ENCODE data around the gene MIA3.
A peak's percentile ranks its signal among the peaks of the same experiment; 100 is the strongest.
"Not testable (repeated sequence)": the region's sequence is repeated elsewhere in the genome, so short reads cannot be mapped to it uniquely, and the experiment has no call there.

Gene MIA3, protein sequence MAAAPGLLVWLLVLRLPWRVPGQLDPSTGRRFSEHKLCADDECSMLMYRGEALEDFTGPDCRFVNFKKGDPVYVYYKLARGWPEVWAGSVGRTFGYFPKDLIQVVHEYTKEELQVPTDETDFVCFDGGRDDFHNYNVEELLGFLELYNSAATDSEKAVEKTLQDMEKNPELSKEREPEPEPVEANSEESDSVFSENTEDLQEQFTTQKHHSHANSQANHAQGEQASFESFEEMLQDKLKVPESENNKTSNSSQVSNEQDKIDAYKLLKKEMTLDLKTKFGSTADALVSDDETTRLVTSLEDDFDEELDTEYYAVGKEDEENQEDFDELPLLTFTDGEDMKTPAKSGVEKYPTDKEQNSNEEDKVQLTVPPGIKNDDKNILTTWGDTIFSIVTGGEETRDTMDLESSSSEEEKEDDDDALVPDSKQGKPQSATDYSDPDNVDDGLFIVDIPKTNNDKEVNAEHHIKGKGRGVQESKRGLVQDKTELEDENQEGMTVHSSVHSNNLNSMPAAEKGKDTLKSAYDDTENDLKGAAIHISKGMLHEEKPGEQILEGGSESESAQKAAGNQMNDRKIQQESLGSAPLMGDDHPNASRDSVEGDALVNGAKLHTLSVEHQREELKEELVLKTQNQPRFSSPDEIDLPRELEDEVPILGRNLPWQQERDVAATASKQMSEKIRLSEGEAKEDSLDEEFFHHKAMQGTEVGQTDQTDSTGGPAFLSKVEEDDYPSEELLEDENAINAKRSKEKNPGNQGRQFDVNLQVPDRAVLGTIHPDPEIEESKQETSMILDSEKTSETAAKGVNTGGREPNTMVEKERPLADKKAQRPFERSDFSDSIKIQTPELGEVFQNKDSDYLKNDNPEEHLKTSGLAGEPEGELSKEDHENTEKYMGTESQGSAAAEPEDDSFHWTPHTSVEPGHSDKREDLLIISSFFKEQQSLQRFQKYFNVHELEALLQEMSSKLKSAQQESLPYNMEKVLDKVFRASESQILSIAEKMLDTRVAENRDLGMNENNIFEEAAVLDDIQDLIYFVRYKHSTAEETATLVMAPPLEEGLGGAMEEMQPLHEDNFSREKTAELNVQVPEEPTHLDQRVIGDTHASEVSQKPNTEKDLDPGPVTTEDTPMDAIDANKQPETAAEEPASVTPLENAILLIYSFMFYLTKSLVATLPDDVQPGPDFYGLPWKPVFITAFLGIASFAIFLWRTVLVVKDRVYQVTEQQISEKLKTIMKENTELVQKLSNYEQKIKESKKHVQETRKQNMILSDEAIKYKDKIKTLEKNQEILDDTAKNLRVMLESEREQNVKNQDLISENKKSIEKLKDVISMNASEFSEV (N-terminal part only)

DNA sequence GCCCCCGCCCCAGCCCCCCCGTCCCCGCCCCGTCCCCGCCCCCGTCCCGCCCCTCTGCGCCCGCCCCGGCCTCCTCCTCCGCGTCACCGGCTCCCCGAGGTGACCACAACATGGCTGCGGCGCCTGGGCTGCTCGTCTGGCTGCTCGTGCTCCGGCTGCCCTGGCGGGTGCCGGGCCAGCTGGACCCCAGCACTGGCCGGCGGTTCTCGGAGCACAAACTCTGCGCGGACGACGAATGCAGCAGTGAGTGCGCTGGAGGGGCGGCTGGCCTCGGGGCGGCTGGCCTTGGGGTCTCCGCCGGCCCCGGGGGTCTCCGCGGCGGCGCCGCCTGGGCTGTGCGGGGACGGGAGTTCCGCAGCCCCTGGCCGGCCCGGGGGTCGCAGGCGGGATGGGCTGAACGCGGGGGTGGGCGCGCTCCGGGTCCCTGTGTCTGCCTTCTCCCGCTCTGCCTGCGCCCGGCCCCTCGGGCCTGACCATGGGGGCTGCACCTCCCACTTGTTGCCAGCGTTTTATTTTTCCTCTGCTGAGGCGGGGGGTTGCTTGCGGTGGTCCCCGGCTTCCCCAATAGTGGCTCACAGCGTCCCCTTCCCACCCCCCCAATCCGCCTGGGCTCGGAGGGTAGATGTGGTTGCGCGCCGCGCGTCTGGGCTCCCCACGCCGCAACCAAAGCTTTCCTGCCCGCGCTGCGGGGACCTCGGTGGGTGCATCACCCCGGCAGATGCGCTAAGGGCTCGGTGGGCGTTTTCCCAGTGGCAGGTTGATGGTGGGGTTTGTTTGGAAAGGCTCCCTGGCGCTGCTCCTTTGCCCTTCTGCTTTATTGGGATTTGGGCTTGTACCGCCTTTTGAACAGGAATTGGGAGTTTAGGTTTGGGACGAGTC, at the start of gene MIA3:
Gene MIA3, plus strand, starts transcription at position 97 of the 879 bp plus-strand sequence. Its CDS starts 14 bp downstream, at position 111.
- DNase-seq (ENCODE audit: low read depth, low spot score): peak; percentile 8
- no peak within 1 kb of the TSS for H3K27ac ChIP-seq

DNA sequence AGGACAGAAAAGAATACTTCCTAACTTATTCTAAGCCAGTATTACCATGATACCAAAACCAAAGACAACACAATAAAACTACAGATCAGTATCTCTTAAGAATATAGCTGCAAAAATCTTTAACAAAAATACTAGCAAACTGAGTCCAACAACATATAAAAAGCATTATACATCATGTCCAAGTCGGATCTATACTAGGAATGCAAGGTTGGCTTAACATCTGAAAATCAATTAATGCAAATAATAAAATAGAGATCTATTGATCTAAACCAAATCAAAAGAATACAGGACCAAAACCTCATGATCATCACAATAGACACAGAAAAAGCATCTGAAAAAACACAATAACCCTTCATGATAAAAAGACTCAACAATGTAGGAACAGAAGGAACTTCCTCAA, 47.1 kb upstream of the MIA3 start:
- H3K27ac ChIP-seq: no peak overlapping the region
- DNase-seq (ENCODE audit: low read depth, low spot score): no peak

DNA sequence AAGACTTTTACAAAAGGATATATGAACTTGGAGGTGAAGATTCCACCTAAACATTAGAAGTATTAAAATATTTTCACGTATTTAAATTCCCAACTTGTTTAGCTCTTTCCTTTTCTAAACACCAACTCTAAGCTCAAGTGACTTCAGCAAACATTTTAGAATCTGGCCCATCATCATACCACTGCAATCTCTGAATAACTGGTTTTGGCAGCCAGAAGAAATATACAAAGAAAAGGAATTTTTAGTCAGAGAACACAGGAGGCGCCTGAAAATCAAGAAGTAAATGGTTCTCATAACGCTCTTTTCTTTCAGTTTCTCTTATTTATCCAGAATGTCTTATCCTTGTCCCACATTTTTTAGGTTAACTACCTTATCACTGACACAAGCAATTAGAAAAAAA, 38.6 kb upstream of the MIA3 start:
- no peak for DNase-seq (ENCODE audit: low read depth, low spot score)
- H3K27ac ChIP-seq: no peak overlapping the region

DNA sequence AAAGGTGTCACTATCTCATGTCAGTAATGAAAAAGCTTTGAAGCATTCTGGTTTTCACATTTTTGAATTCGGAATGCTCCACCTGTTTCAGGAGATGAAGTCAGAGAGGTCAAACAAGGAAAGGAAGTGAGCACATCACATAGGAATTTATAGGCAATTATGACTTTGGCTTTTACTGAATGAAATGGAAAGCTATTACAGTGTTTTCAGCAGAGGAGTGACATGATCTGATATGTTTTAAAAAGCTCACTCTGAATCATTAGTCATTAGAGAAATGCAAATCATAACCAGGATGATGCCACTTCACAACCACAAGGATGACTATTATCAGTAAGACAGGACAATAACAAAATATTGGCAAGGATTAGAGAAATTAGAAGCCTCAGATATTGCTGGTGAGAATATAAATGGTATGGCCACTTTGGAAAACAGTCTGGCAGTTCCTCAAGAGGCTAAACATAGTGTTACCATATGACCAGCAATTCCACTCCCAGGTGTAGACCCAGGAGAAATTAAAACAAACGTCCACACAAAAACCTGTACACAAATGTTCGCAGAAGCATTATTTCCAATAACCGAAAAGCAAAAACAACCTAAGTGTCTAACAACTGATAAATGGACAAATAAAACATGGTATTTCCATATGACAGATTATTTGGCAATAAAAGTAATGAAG, 35.7 kb upstream of the MIA3 start:
- peak; percentile 56 for DNase-seq (ENCODE audit: low read depth, low spot score)
- H3K27ac ChIP-seq: peak overlapping the region; percentile 79

DNA sequence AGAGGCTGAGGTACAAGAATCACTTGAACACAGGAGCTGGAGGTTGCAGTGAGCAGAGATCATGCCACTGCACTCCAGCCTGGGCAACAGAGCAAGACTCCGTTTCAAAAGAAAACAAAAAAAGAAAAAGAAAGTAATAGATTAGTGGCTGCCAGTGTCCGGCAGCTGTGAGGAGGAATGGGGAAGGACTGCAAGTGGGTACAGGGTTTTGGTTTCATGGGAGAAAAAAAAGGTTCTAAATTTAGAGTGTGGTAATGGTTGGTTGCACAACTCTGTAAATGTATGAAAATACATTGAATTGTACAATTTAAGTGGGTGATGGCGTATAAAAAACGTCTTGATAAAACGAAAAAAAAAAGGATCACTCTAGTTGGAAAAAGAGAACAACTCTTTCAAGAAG, 34.8 kb upstream of the MIA3 start:
- DNase-seq (ENCODE audit: low read depth, low spot score): no peak
- peak overlapping the region; percentile 79 for H3K27ac ChIP-seq

DNA sequence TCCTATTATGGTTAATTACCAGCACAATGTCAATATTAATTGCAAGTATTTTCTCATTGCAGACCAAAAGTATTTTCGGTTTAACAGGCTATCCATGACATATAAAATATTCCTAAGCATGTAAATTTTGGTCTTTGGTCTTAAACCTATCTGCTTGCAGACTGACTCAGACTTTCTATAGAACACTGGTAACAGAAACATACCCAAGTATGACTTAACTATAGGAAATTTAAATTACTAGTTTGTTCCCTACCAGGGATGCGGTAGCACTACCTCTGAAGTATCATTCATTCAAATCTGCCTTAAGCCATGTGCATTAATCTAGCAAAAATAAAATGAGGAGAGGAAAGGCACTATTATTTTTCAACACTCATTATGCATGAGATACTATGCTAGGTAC, 31.1 kb upstream of the MIA3 start:
- H3K27ac ChIP-seq: no peak overlapping the region
- no peak for DNase-seq (ENCODE audit: low read depth, low spot score)

DNA sequence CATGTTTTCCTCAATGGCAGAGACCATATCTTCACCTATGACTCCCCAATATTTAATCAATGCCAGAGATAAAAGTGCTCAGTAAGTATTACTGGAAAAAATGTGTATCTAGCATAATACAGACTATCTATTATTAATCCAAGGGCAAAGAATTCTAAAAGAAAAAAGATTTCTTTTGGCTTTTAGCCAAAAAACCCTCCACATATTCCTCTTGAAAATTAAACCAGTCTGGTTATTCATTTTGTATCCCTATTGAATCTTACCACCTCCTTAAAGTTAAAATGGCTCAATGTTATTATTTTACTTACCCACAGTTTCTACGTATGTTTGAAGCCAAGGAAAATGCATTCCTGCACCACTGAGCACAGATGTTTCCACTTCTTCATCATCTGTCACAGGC, 29.8 kb upstream of the MIA3 start:
- H3K27ac ChIP-seq: no peak overlapping the region
- no peak for DNase-seq (ENCODE audit: low read depth, low spot score)

DNA sequence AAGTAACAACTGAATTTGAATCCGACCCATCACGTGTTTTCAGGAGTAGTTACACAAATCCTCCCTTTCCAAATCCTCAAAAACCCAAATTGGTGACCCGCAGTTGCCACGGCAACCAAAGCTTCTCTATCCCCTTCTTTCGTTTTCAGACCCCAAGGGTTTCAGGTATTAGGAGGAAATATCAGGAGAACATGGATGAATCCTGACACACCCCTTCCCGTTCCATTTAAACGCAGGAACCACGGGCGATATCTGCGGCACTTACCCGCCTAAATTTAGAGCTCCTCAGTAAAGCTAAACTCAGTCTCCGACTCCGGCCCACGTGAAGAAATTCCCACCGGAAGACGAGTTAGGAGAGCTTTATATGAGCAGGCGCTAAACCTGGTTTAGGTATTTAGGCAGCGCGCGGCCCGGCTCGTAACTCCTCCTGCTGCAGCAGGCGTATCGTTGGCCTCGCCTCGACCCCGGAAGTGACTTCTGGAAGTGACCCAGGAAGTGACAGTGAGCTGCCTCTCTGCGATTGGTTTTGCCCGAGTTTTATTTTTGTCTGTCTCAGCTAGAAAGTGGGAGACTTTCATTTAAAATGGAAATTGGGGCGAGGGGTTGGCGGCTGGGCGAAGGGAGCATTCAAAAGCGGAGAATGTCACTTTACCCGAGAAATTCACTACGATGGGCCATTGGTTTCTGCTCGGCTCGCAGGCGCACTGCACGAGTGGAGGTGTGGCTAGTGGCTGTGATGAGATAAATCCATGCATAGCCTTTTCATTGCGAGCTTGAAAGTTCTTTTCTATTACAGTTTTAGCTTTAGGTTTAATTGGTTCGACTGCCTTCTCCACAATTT, 28.2 kb upstream of the MIA3 start, which contains the start of gene TAF1A:
Gene TAF1A, minus strand, starts transcription at position 472 of the 841 bp plus-strand sequence.
- DNase-seq (ENCODE audit: low read depth, low spot score): peak; percentile 31
- peak within 1 kb of the TSS; percentile 75 for H3K27ac ChIP-seq

DNA sequence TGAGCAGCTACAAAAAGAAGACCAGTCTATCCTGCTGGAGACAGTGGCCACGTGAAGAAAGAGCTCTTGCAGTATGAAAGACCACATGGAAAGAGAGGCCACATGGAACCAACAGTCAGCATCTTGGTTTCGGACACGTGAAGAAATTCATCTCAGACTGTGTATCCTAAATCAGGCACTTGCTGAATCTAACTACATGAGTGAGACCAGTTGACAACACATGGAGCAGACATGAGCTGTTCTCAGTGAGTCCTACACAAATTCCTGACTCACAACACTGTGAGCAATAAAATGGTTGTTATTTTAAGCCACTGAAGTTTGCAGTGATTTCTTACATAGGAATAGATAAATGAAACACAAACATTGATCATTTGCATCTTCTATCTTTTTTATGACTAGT, 25.7 kb upstream of the MIA3 start:
- DNase-seq (ENCODE audit: low read depth, low spot score): peak; percentile 20
- H3K27ac ChIP-seq: no peak overlapping the region

DNA sequence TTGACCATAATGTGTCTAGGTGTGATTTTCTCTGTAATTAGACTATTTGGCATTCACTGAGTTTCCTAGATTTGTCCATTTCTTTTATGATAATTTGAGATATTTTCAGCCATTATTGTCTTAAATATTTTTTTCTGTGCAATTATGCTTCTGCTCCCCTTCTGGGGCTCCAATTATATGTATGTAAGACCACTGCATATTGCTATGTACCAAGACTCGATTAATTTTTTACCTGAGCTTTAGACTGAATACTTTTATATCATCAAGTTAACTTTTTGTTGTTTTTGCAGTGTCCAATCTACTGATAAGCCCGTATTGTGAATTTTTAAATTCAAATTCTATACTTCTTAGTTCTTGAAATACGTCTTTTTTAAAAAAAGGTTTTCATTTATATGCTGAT, 23.1 kb upstream of the MIA3 start:
- H3K27ac ChIP-seq: no peak overlapping the region
- no peak for DNase-seq (ENCODE audit: low read depth, low spot score)

DNA sequence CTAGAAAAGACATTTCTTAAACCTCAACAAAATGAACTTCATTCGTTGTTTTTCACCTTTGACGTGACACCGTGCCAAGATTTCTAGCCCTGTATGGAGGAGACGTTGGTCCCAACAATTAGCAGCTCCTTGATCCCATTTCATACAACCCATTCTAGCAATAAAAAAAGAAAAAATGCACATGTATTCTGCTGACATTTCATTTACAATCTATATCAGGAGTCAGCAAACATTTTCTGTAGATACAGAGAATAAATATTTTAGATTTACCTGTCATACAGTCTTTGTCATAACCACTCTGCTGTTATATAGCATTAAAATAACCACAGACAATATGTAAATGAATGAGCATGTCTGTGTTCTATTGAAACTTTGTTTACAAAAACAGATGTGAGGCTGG, 21.2 kb upstream of the MIA3 start:
- no peak for DNase-seq (ENCODE audit: low read depth, low spot score)
- no peak overlapping the region for H3K27ac ChIP-seq

DNA sequence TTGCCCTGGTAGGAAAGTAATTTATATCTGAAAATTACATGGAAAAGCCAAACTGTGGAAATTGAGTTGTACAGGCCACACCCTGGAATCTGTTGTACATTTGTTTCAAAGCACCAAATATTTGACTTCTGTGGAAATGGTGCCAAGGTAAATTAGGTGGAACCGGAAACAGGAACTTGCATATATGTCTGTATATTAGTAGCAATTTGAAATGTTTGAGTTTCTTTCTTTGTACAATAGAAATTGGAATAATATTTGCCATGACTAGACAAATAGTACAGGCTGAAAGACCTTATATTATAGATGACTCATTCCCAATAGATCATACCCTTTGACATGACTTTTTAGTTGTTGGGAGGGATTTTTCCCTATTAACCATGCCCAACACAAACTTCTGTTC, 17.6 kb upstream of the MIA3 start:
- peak overlapping the region; percentile 42 for H3K27ac ChIP-seq
- DNase-seq (ENCODE audit: low read depth, low spot score): no peak

DNA sequence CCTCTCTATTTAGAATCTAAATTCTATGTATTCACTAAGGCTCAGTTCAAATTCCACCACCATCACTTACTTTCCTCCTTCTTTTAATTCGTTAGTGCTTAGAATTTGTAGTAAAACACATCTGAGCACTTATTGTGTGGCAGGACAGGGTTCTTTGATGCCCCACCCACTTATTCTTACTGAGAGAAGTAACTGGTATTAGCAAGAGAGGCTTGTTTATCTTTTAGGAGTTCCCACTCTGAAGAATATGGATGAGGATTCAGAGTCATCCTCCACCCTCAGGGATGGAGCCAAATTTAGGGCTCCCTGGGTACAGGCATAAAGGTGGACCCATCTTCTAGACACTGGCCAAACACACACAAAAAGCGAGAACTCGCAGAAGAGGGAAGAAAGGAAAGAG, 16.6 kb upstream of the MIA3 start:
- DNase-seq (ENCODE audit: low read depth, low spot score): no peak
- no peak overlapping the region for H3K27ac ChIP-seq

DNA sequence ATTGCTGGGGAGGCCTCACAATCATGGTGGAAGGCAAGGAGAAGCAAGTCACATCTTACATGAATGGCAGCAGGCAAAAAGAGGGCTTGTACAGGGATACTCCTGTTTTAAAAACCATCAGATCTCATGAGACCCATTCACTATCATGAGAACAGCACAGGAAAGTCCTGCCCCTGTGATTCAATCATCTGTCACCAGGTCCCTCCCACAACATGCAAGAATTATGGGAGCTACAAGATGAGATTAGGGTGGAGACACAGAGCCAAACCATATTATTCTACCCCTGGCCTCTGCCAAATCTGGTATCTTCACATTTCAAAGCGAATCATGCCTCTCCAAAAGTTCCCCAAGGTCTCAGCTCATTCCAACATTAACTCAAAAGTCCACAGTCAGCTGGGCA, 11.1 kb upstream of the MIA3 start:
- DNase-seq (ENCODE audit: low read depth, low spot score): no peak
- no peak overlapping the region for H3K27ac ChIP-seq

DNA sequence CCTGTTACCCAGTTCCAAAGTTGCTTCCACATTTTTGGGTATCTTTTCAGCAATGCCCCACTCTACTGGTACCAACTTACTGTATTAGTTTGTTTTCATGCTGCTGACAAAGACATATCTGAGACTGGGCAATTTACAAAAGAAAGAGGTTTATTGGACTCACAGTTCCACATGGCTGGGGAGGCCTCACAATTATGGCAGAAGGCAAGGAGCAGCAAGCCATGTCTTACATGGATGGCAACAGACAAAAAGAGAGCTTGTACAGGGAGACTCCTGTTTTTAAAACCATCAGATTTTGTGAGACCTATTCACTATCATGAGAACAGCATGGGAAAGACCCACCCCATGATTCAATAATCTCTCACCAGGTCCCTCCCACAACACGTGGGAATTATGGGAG, 8.8 kb upstream of the MIA3 start:
- H3K27ac ChIP-seq; DNase-seq (ENCODE audit: low read depth, low spot score): not testable (repeated sequence)

DNA sequence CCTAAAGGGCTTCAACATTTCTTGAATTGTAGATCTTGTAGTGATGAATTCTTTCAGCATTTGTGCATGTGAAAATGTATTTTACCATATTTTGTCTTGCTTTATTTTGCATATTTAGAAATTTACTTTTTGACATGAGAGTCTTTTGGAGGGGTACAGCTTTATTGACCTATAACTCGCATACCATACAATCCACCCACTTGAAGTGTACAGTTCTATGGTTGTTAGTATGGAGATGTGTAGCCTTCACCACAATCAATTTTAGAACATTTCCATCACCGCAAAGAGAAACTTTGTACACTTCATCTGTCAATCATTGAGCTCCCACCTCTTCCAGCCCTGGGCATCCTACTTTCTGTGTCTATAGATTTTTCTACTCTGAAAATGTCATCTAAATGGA, 7.2 kb upstream of the MIA3 start:
- no peak for DNase-seq (ENCODE audit: low read depth, low spot score)
- H3K27ac ChIP-seq: no peak overlapping the region

DNA sequence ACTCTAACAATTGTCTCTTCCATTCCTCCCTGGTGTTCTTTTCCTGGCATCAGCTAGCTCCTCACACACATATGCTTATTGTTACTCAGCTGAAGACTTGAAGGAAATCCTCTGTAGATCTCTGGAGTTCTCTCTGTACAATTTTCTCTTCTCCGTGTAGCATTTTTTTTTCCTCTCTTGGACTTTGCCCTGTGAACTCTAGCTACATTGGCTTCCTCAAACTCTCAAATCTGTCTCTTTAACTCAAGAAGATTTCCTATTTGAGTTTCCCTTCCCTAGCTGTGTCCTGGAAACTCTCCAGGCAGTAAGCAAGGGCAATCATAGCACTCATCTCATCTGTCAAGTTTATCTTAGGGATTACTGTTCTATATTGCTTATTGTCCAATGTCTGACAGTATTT, 4.3 kb upstream of the MIA3 start:
- H3K27ac ChIP-seq: no peak overlapping the region
- no peak for DNase-seq (ENCODE audit: low read depth, low spot score)

DNA sequence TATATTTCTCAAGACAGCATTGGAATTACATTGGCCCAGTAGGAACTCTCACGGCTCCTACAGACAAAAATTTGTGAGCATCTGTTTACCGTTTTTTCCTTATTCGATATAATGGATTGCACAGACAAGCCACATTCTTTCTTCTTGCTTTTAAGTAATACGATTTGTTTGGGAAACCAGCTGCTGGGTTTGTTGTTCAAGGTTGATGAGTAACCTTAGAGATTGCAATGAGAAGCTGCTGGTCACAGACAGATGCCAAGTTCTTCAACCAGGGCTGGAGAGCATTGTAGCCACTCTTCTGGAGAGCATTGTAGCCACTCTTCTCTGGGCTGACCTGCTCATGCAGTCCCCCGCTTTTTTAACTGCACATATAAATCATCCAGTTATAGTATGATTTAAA, 1.4 kb upstream of the MIA3 start:
- no peak for DNase-seq (ENCODE audit: low read depth, low spot score)
- no peak overlapping the region for H3K27ac ChIP-seq

Data from epithelial cell of prostate (primary cell).